ENCODE measurements around the gene AARS1. TPM values are rescaled to one million over a fixed set of nuclear protein-coding genes. Genes with fewer than 3 reads are reported as not detected.

Gene AARS1
- polyA plus RNA-seq, 1 of the 3 experiments (the other 2 are of a cell fraction) = 70.5 TPM

- no peak overlapping the region for H3K4me2 ChIP-seq
- H3K27ac ChIP-seq (ENCODE audit: low read depth in 2 of 2, low read length in 1 of 2) = no peak overlapping the region
- no peak for TF ChIP-seq USF2 (IDR thresholded peaks at IDR 0.05; ENCODE audit: borderline replicate concordance, low read depth, low read length)
- no peak for TF ChIP-seq SMC3 (IDR thresholded peaks at IDR 0.05; ENCODE audit: low read depth, low read length)
- TF ChIP-seq RFX5 (IDR thresholded peaks at IDR 0.05; ENCODE audit: low read length) = no peak
- TF ChIP-seq CHD2 (IDR thresholded peaks at IDR 0.05; ENCODE audit: low read length, partially characterized antibody) = no peak
- no peak for TF ChIP-seq MEF2A (IDR thresholded peaks at IDR 0.05; ENCODE audit: borderline replicate concordance, low read depth)
- TF ChIP-seq MXI1 (IDR thresholded peaks at IDR 0.05; ENCODE audit: low read depth, low read length) = no peak
- TF ChIP-seq EZH2phosphoT487 (IDR thresholded peaks at IDR 0.05; ENCODE audit: borderline replicate concordance, low read depth) = no peak
- no peak for TF ChIP-seq RCOR1 (IDR thresholded peaks at IDR 0.05; ENCODE audit: low read length)
- TF ChIP-seq, protein P1, sequence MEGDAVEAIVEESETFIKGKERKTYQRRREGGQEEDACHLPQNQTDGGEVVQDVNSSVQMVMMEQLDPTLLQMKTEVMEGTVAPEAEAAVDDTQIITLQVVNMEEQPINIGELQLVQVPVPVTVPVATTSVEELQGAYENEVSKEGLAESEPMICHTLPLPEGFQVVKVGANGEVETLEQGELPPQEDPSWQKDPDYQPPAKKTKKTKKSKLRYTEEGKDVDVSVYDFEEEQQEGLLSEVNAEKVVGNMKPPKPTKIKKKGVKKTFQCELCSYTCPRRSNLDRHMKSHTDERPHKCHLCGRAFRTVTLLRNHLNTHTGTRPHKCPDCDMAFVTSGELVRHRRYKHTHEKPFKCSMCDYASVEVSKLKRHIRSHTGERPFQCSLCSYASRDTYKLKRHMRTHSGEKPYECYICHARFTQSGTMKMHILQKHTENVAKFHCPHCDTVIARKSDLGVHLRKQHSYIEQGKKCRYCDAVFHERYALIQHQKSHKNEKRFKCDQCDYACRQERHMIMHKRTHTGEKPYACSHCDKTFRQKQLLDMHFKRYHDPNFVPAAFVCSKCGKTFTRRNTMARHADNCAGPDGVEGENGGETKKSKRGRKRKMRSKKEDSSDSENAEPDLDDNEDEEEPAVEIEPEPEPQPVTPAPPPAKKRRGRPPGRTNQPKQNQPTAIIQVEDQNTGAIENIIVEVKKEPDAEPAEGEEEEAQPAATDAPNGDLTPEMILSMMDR (IDR thresholded peaks at IDR 0.05) = no peak
- TF ChIP-seq FOXJ3 (CRISPR knock-in tag; IDR thresholded peaks at IDR 0.05) = no peak
- TF ChIP-seq, protein P2, sequence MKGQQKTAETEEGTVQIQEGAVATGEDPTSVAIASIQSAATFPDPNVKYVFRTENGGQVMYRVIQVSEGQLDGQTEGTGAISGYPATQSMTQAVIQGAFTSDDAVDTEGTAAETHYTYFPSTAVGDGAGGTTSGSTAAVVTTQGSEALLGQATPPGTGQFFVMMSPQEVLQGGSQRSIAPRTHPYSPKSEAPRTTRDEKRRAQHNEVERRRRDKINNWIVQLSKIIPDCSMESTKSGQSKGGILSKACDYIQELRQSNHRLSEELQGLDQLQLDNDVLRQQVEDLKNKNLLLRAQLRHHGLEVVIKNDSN (IDR thresholded peaks at IDR 0.05; ENCODE audit: borderline replicate concordance, low read depth) = no peak
- no peak for TF ChIP-seq ELF1 (IDR thresholded peaks at IDR 0.05)
- TF ChIP-seq TAF1 (IDR thresholded peaks at IDR 0.05; ENCODE audit: borderline replicate concordance, low read depth, low read length) = no peak
- TF ChIP-seq GATA2 (CRISPR knock-in tag; IDR thresholded peaks at IDR 0.05) = no peak
- TF ChIP-seq, protein P3, sequence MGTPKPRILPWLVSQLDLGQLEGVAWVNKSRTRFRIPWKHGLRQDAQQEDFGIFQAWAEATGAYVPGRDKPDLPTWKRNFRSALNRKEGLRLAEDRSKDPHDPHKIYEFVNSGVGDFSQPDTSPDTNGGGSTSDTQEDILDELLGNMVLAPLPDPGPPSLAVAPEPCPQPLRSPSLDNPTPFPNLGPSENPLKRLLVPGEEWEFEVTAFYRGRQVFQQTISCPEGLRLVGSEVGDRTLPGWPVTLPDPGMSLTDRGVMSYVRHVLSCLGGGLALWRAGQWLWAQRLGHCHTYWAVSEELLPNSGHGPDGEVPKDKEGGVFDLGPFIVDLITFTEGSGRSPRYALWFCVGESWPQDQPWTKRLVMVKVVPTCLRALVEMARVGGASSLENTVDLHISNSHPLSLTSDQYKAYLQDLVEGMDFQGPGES (IDR thresholded peaks at IDR 0.05; ENCODE audit: low read depth, low read length) = no peak
- no peak for TF ChIP-seq NFIC (IDR thresholded peaks at IDR 0.05; ENCODE audit: borderline replicate concordance)
- TF ChIP-seq, protein P4, sequence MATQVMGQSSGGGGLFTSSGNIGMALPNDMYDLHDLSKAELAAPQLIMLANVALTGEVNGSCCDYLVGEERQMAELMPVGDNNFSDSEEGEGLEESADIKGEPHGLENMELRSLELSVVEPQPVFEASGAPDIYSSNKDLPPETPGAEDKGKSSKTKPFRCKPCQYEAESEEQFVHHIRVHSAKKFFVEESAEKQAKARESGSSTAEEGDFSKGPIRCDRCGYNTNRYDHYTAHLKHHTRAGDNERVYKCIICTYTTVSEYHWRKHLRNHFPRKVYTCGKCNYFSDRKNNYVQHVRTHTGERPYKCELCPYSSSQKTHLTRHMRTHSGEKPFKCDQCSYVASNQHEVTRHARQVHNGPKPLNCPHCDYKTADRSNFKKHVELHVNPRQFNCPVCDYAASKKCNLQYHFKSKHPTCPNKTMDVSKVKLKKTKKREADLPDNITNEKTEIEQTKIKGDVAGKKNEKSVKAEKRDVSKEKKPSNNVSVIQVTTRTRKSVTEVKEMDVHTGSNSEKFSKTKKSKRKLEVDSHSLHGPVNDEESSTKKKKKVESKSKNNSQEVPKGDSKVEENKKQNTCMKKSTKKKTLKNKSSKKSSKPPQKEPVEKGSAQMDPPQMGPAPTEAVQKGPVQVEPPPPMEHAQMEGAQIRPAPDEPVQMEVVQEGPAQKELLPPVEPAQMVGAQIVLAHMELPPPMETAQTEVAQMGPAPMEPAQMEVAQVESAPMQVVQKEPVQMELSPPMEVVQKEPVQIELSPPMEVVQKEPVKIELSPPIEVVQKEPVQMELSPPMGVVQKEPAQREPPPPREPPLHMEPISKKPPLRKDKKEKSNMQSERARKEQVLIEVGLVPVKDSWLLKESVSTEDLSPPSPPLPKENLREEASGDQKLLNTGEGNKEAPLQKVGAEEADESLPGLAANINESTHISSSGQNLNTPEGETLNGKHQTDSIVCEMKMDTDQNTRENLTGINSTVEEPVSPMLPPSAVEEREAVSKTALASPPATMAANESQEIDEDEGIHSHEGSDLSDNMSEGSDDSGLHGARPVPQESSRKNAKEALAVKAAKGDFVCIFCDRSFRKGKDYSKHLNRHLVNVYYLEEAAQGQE (IDR thresholded peaks at IDR 0.05; ENCODE audit: low read depth, low read length) = no peak
- no peak for TF ChIP-seq SIN3A (IDR thresholded peaks at IDR 0.05; ENCODE audit: borderline replicate concordance, low read depth, low read length)
- no peak for TF ChIP-seq YY1 (IDR thresholded peaks at IDR 0.05; ENCODE audit: low read depth)
- no peak overlapping the region for H3K9ac ChIP-seq
- H3K4me3 ChIP-seq (ENCODE audit: low read depth in 2 of 2, low read length in 1 of 2) = no peak overlapping the region
- H3K79me2 ChIP-seq (ENCODE audit: insufficient read depth) = no peaks in the 10 kb centered on the region
- no peak overlapping the region for H2AFZ ChIP-seq (ENCODE audit: low read depth)
- H3K9me3 ChIP-seq = no peaks in the 10 kb centered on the region
- 95% methylated on average over 1 of the region's 1 CpG for WGBS (ENCODE audit: low lambda C conversion rate)
- no peaks in the 10 kb centered on the region for H3F3A ChIP-seq (replicated peaks; ENCODE audit: insufficient read depth)
- CTCF ChIA-PET = interaction anchor here (0.7 to 2.1 kb wide), 4 partner anchors 9 to 1933 kb away, joined by 3 to 5 read pairs (median 4); no protein-coding TSS in a partner anchor
- H3K36me3 ChIP-seq (replicated peaks in 1 of 2; ENCODE audit: control insufficient read depth in 1 of 2, insufficient read depth in 2 of 2, low read length in 1 of 2) = peaks cover 21 to 36% of the 10 kb centered on the region in 2 experiments
- POLR2A ChIA-PET = interaction anchor here (1.4 kb wide), 1 partner anchor 15 kb away, joined by 5 read pairs; the partner anchor contains the start of gene DDX19A
- no peaks in the 10 kb centered on the region for H3K9me2 ChIP-seq
- H3K4me1 ChIP-seq (ENCODE audit: control insufficient read depth in 1 of 2, insufficient read depth in 2 of 2, low read depth in 1 of 2, low read length in 1 of 2) = no peaks in the 10 kb centered on the region
- H3K27me3 ChIP-seq (ENCODE audit: insufficient read depth) = no peaks in the 10 kb centered on the region
- DNase-seq = no peak
- no peaks in the 10 kb centered on the region for H4K20me1 ChIP-seq (ENCODE audit: insufficient read depth)
Observed at GRCh38 chr16:70331091-70331490, 41.8 kb upstream of the AARS1 start.

All from SK-N-SH (cell line).